Measurements from ENCODE around the gene RET. TPM values are rescaled to one million over a fixed set of nuclear protein-coding genes. Genes with fewer than 3 reads are reported as not detected.

The RET gene
- 3.1 TPM for total RNA-seq
- polyA plus RNA-seq (ENCODE audit: insufficient read depth, low read depth, low replicate concordance), result 1.1 TPM
- long read RNA-seq, donor 1, full-length matches to known transcripts, result 1 of 1 reads
- long read RNA-seq, donor 1, partial matches to known transcripts, result 0 of 1 reads
- long read RNA-seq, donor 1, other reads (novel, unspliced or antisense), result 0 of 1 reads
- long read RNA-seq, donor 2, result 0 reads
- long read RNA-seq, donor 3, full-length matches to known transcripts, result 1 of 1 reads
- long read RNA-seq, donor 3, partial matches to known transcripts, result 0 of 1 reads
- long read RNA-seq, donor 3, other reads (novel, unspliced or antisense), result 0 of 1 reads
- long read RNA-seq, donor 4, full-length matches to known transcripts, result 1 of 1 reads
- long read RNA-seq, donor 4, partial matches to known transcripts, result 0 of 1 reads
- long read RNA-seq, donor 4, other reads (novel, unspliced or antisense), result 0 of 1 reads
- long read RNA-seq, donor 5, result 0 reads
- long read RNA-seq, donor 6, result 0 reads
- long read RNA-seq, donor 7, partial matches to known transcripts, result 3 of 3 reads
- long read RNA-seq, donor 7, other reads (novel, unspliced or antisense), result 0 of 3 reads
- long read RNA-seq, donor 8, full-length matches to known transcripts, result 1 of 1 reads
- long read RNA-seq, donor 8, partial matches to known transcripts, result 0 of 1 reads
- long read RNA-seq, donor 8, other reads (novel, unspliced or antisense), result 0 of 1 reads
- long read RNA-seq, donor 9, full-length matches to known transcripts, result 1 of 1 reads
- long read RNA-seq, donor 9, partial matches to known transcripts, result 0 of 1 reads
- long read RNA-seq, donor 9, other reads (novel, unspliced or antisense), result 0 of 1 reads
- long read RNA-seq, donor 10, result 0 reads

DNA sequence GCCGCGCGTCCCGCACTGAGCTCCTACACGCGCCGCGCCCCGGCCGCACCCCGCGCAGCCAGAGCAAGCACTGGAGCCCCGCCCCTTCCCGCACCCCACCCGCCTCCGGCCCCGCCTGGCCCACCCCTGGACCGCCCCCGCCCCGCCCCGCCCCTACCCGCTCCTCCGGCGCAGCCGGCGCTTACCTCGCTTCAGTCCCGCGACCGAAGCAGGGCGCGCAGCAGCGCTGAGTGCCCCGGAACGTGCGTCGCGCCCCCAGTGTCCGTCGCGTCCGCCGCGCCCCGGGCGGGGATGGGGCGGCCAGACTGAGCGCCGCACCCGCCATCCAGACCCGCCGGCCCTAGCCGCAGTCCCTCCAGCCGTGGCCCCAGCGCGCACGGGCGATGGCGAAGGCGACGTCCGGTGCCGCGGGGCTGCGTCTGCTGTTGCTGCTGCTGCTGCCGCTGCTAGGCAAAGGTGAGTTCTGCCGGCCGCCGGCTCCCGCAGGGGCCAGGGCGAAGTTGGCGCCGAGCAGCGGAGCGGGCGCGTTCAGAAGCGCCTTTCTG lies at the start of gene RET:
RET (plus strand) TSS at position 194 of the 545 bp plus-strand sequence; CDS start at position 384, 190 bp downstream.
- TF ChIP-seq, protein P1, sequence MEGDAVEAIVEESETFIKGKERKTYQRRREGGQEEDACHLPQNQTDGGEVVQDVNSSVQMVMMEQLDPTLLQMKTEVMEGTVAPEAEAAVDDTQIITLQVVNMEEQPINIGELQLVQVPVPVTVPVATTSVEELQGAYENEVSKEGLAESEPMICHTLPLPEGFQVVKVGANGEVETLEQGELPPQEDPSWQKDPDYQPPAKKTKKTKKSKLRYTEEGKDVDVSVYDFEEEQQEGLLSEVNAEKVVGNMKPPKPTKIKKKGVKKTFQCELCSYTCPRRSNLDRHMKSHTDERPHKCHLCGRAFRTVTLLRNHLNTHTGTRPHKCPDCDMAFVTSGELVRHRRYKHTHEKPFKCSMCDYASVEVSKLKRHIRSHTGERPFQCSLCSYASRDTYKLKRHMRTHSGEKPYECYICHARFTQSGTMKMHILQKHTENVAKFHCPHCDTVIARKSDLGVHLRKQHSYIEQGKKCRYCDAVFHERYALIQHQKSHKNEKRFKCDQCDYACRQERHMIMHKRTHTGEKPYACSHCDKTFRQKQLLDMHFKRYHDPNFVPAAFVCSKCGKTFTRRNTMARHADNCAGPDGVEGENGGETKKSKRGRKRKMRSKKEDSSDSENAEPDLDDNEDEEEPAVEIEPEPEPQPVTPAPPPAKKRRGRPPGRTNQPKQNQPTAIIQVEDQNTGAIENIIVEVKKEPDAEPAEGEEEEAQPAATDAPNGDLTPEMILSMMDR (IDR thresholded peaks at IDR 0.05; ENCODE audit: borderline replicate concordance, extremely low read depth, insufficient read depth), result no peak
- FAIRE-seq (no peak), DNase-seq (peak in 4 of 5 donors; percentile 33 to 77 (median 48))
- peak within 1 kb of the TSS in 1 of 3 donors; percentile 6 for H3K4me3 ChIP-seq (ENCODE audit: low read length in 3 of 3)
- intact Hi-C loops (cut with DNase I), result no loop called here
- H3K9me3 ChIP-seq (ENCODE audit: control insufficient read depth in 2 of 3, insufficient read depth in 1 of 3, low read length in 3 of 3), result no peaks in the 10 kb centered on the region
- H3K27me3 ChIP-seq (ENCODE audit: control insufficient read depth, insufficient read depth, low read length), result peaks cover 12% of the 10 kb centered on the region
- H3K27ac ChIP-seq (ENCODE audit: low read depth in 2 of 2, low read length in 2 of 2), result no peak within 1 kb of the TSS
- H3K4me1 ChIP-seq (ENCODE audit: control insufficient read depth in 2 of 3, insufficient read depth in 2 of 3, low read depth in 1 of 3, low read length in 3 of 3), result no peaks in the 10 kb centered on the region
- H3K36me3 ChIP-seq (ENCODE audit: control insufficient read depth in 2 of 3, insufficient read depth in 3 of 3, low read length in 3 of 3), result no peaks in the 10 kb centered on the region
- no peak within 1 kb of the TSS for H3K9ac ChIP-seq (ENCODE audit: low read length in 3 of 3)

DNA sequence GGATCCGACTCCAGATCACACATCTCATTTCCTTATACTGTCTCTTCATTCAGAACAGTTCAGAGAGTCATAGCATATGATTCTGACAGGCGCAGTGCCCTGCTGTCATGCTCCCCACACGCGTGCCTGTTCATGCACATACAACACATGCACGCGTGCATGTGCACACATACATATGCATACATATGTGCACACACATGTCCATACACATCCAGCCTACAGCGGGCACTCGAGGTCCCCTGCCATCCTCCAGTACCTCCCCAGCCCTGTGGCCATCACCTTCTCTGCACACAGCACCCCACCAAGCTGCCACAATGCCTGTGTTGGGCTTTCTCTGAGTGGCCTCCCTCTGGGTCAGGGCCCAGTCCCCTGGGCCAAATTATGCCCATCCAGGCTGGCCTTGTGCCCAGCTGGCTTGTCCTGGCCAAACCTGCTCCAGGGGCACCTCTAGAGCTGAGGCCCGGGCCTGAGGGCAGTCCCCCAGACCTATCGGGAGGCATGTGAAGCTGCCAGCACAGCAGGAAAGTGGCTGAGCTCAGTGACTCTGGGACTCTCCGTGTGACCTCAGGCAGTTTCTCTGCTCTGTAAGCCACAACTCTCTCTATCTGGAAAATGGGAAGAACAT lies 49.4 kb upstream of the RET start:
- Histone ChIP-seq H3K27me3 (ENCODE audit: control insufficient read depth, insufficient read depth, low read length) (no peaks in the 10 kb centered on the region), H3K4me1 (ENCODE audit: control insufficient read depth in 2 of 3, insufficient read depth in 2 of 3, low read depth in 1 of 3, low read length in 3 of 3) (no peaks in the 10 kb centered on the region), H3K9ac (ENCODE audit: low read length in 3 of 3) (no peak overlapping the region), H3K4me3 (ENCODE audit: low read length in 3 of 3) (no peak overlapping the region), H3K27ac (ENCODE audit: low read depth in 2 of 2, low read length in 2 of 2) (no peak overlapping the region), H3K36me3 (ENCODE audit: control insufficient read depth in 2 of 3, insufficient read depth in 3 of 3, low read length in 3 of 3) (no peaks in the 10 kb centered on the region), H3K9me3 (ENCODE audit: control insufficient read depth in 2 of 3, insufficient read depth in 1 of 3, low read length in 3 of 3) (peaks cover 0 to 2% (median 0%) of the 10 kb centered on the region in 3 donors)
- TF ChIP-seq, protein P1 (IDR thresholded peaks at IDR 0.05; ENCODE audit: borderline replicate concordance, extremely low read depth, insufficient read depth), result no peak
- intact Hi-C loops (cut with DNase I), result no loop called here
- DNase-seq (no peak), FAIRE-seq (no peak)

DNA sequence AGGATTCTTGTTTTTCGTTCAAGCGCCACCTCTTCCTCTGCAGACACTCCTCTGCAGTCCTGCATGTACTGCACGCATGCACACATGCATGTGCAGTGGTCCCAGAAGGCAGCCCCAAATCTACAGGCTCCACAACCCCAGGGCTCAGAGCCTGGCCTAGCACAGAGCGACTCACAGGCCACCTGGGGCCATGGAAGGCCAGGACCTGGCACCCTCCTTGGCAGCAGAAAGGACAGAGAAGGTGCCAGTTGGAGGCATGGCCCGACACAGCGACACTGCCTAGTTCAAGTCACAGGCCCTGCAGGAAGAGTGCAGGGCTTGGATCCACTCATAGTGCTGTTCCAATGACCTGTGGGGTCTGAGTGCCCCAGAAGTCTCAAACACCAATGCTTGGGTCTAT lies 48.7 kb upstream of the RET start:
- no peak for FAIRE-seq
- Histone ChIP-seq H3K27ac (ENCODE audit: low read depth in 2 of 2, low read length in 2 of 2) (no peak overlapping the region), H3K9me3 (ENCODE audit: control insufficient read depth in 2 of 3, insufficient read depth in 1 of 3, low read length in 3 of 3) (peaks cover 0 to 6% (median 2%) of the 10 kb centered on the region in 3 donors)

More for the DNA sequence above, 48.7 kb upstream of the RET start:
- DNase-seq, result no peak
- no peaks in the 10 kb centered on the region for H3K27me3 ChIP-seq (ENCODE audit: control insufficient read depth, insufficient read depth, low read length)
- H3K4me1 ChIP-seq (ENCODE audit: control insufficient read depth in 2 of 3, insufficient read depth in 2 of 3, low read depth in 1 of 3, low read length in 3 of 3), result no peaks in the 10 kb centered on the region
- TF ChIP-seq, protein P1 (IDR thresholded peaks at IDR 0.05; ENCODE audit: borderline replicate concordance, extremely low read depth, insufficient read depth), result no peak
- no peak overlapping the region for H3K4me3 ChIP-seq (ENCODE audit: low read length in 3 of 3)
- intact Hi-C loops (cut with DNase I), result no loop called here
- no peak overlapping the region for H3K9ac ChIP-seq (ENCODE audit: low read length in 3 of 3)
- no peaks in the 10 kb centered on the region for H3K36me3 ChIP-seq (ENCODE audit: control insufficient read depth in 2 of 3, insufficient read depth in 3 of 3, low read length in 3 of 3)
